Measurements from ENCODE around the gene TALDO1.
A peak's percentile ranks its signal among the peaks of the same experiment; 100 is the strongest.

Gene TALDO1

GRCh38 chr11:726278-727220 lies 20.7 kb upstream of the TALDO1 start:
- TF ChIP-seq CTCF (conservative IDR thresholded peaks at IDR 0.05; ENCODE audit: low read length) (no peak), EZH2phosphoT487 (IDR thresholded peaks at IDR 0.05; ENCODE audit: borderline replicate concordance) (no peak)
- H3K9me3 ChIP-seq (ENCODE audit: insufficient read depth, low read depth, low read length) = no peaks in the 10 kb centered on the region
- no peaks in the 10 kb centered on the region for H3K79me2 ChIP-seq (ENCODE audit: insufficient read depth, low read length)
- no peaks in the 10 kb centered on the region for H3F3A ChIP-seq (ENCODE audit: low read depth)
- no peaks in the 10 kb centered on the region for H3K9me2 ChIP-seq (replicated peaks; ENCODE audit: low read depth, low read length)
- H3K36me3 ChIP-seq (ENCODE audit: insufficient read depth, low read length) = no peaks in the 10 kb centered on the region
- no peak overlapping the region for H3K4me2 ChIP-seq (ENCODE audit: low read depth, low read length, poor library complexity, severe bottlenecking)
- no peak overlapping the region for H3K4me3 ChIP-seq (ENCODE audit: low read length, poor library complexity, severe bottlenecking)
- no peaks in the 10 kb centered on the region for H4K20me1 ChIP-seq (ENCODE audit: insufficient read depth, low read length, poor library complexity, severe bottlenecking)
- peaks cover 3% of the 10 kb centered on the region for H3K4me1 ChIP-seq (ENCODE audit: insufficient read depth, low read length, poor library complexity, severe bottlenecking)
- no peaks in the 10 kb centered on the region for H3K27me3 ChIP-seq (ENCODE audit: insufficient read depth, low read length, poor library complexity, severe bottlenecking)
- H2AFZ ChIP-seq (ENCODE audit: low read length) = no peak overlapping the region
- no peak overlapping the region for H3K9ac ChIP-seq (ENCODE audit: low read depth, low read length, poor library complexity, severe bottlenecking)

GRCh38 chr11:727281-727701 lies 20.0 kb upstream of the TALDO1 start:
- no peaks in the 10 kb centered on the region for H3K36me3 ChIP-seq (ENCODE audit: insufficient read depth, low read length)
- H3F3A ChIP-seq (ENCODE audit: low read depth) = no peaks in the 10 kb centered on the region
- no peak overlapping the region for H3K4me3 ChIP-seq (ENCODE audit: low read length, poor library complexity, severe bottlenecking)
- H4K20me1 ChIP-seq (ENCODE audit: insufficient read depth, low read length, poor library complexity, severe bottlenecking) = no peaks in the 10 kb centered on the region
- no peaks in the 10 kb centered on the region for H3K79me2 ChIP-seq (ENCODE audit: insufficient read depth, low read length)
- H3K4me1 ChIP-seq (ENCODE audit: insufficient read depth, low read length, poor library complexity, severe bottlenecking) = peaks cover 3% of the 10 kb centered on the region
- no peak overlapping the region for H3K9ac ChIP-seq (ENCODE audit: low read depth, low read length, poor library complexity, severe bottlenecking)
- H3K4me2 ChIP-seq (ENCODE audit: low read depth, low read length, poor library complexity, severe bottlenecking) = no peak overlapping the region
- TF ChIP-seq CTCF (conservative IDR thresholded peaks at IDR 0.05; ENCODE audit: low read length) (no peak), EZH2phosphoT487 (IDR thresholded peaks at IDR 0.05; ENCODE audit: borderline replicate concordance) (no peak)
- no peaks in the 10 kb centered on the region for H3K9me2 ChIP-seq (replicated peaks; ENCODE audit: low read depth, low read length)
- H3K27me3 ChIP-seq (ENCODE audit: insufficient read depth, low read length, poor library complexity, severe bottlenecking) = no peaks in the 10 kb centered on the region
- no peak overlapping the region for H2AFZ ChIP-seq (ENCODE audit: low read length)
- H3K9me3 ChIP-seq (ENCODE audit: insufficient read depth, low read depth, low read length) = no peaks in the 10 kb centered on the region

- Histone ChIP-seq H3K9ac (ENCODE audit: low read depth, low read length, poor library complexity, severe bottlenecking) (peak overlapping the region; percentile 31), H4K20me1 (ENCODE audit: insufficient read depth, low read length, poor library complexity, severe bottlenecking) (no peaks in the 10 kb centered on the region)
Observed at GRCh38 chr11:727859-728748, 19.2 kb upstream of the TALDO1 start.

More at GRCh38 chr11:727859-728748, 19.2 kb upstream of the TALDO1 start:
- Histone ChIP-seq H3K27me3 (ENCODE audit: insufficient read depth, low read length, poor library complexity, severe bottlenecking) (no peaks in the 10 kb centered on the region), H3K4me1 (ENCODE audit: insufficient read depth, low read length, poor library complexity, severe bottlenecking) (peaks cover 1% of the 10 kb centered on the region), H3K4me3 (ENCODE audit: low read length, poor library complexity, severe bottlenecking) (no peak overlapping the region), H3K36me3 (ENCODE audit: insufficient read depth, low read length) (no peaks in the 10 kb centered on the region), H3K4me2 (ENCODE audit: low read depth, low read length, poor library complexity, severe bottlenecking) (no peak overlapping the region), H2AFZ (ENCODE audit: low read length) (no peak overlapping the region), H3K9me2 (replicated peaks; ENCODE audit: low read depth, low read length) (no peaks in the 10 kb centered on the region), H3F3A (ENCODE audit: low read depth) (no peaks in the 10 kb centered on the region), H3K9me3 (ENCODE audit: insufficient read depth, low read depth, low read length) (no peaks in the 10 kb centered on the region), H3K79me2 (ENCODE audit: insufficient read depth, low read length) (no peaks in the 10 kb centered on the region)
- peak; percentile 99 for TF ChIP-seq CTCF (conservative IDR thresholded peaks at IDR 0.05; ENCODE audit: low read length)
- no peak for TF ChIP-seq EZH2phosphoT487 (IDR thresholded peaks at IDR 0.05; ENCODE audit: borderline replicate concordance)

All from Loucy (cell line).